GM21529 (cell line): ENCODE measurements around the gene FBL.

Source experiments
- ATAC-seq: cut with Tn5 transposase; IDR thresholded peaks from one replicate; pipeline ENCODE4 v1.9.1; 2021; ENCODE audit not compliant: unreplicated experiment

FBL gene

DNA sequence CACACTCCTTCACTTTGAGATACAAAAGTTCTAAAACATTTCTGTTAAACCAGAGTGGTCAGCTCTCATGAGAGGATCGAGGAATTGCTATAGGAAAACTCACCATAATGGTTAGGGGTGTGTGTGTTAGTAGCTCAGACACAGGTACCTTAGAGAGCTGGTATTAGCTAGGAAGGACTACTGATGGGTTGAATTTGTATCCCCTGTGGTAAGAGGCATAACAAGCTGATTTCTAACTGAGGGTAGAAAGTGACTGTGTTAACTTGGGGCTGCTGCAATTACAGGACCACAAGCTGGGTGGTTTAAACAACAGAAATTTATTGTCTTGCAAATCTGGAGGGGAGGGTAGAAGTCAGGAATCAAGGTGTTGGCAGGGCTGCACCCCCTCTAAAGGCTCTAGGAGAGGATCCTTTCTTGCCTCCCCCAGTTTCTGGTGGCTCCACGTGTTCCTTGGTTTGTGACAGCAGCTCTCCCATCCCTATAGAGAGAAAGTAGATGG, 50.1 kb downstream of the FBL start:
- ATAC-seq: no peak

DNA sequence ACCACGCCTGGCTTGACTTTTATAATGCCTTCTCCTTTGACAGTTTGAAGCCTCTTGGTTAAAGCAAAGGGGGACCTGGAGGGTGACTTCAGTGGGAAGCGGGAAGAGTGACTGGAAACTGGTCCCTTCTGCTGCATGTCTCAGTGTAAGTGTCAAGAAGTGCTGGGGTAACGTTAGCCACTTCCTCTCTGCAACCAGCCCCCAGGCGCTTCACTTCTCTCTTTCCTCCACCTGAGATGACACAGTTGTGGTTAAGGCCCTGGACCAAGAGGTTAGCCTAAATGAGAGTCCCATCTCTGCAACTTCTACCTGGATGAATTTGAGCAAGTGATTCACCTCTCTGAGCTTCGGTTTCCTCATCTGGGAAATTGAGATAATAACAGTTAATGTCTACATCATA, 51.2 kb downstream of the FBL start:
- ATAC-seq: no peak

DNA sequence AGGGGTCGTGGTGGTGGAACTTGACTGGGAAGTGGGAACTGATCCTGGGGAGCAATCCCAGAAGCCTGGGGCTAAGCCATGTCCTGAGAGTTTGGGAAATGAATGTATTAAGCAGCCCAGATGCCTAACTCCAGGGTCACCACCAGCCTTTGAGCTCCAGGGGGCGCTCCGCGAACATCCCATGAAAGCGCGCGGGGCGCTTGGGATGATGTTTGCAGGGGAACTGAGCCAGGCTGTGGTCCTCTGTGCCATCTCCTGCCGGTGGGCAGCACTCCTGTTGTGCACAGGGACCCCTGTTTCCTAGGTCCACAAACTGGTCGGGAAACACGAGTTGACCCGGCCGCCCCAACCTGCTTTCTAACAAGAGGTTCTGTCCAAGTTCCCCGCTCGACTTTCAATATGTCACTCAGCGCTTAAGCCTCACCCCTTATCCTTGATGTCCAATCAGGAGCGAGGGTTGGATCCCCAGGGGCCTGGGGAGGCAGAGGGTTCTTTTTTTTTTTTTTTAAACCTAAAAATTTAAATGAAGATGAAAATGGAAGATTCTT, 53.1 kb downstream of the FBL start:
- peak; percentile 68 for ATAC-seq

DNA sequence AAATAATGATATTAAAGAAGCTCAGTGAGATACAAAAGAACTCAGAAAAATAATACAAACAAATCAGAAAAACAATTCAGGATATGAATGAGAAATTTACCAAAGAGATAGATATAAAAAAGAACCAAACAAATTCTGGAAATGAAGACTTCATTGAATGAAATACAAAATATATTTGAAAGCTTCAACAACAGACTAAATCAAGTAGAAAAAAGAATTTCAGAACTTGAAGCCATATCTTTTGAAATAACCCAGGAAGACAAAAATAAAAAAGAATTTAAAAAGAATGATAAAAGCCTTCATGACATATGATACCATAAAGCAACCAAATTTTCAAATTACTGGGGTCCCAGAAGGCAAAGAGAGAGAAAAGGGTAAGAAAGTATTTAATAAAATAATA, 57.9 kb downstream of the FBL start:
- no peak for ATAC-seq
